HepG2 (cell line): ENCODE results near the gene ZMYM1. TPM values are rescaled to one million over a fixed set of nuclear protein-coding genes. Genes with fewer than 3 reads are reported as not detected.

ENCODE experiments used
- DNMT1 ChIP-seq: sonication (generic); formaldehyde crosslinking; IDR thresholded peaks from 2 replicates; pipeline ENCODE4 v1.5.1; 2020; ENCODE audit warnings: mild to moderate bottlenecking, missing genetic modification reagents
- GPN1 ChIP-seq: sonication (generic); formaldehyde crosslinking; IDR thresholded peaks from 2 replicates; pipeline ENCODE4 v1.5.1; 2020; ENCODE audit warnings: missing genetic modification reagents, borderline replicate concordance
- KAT8 ChIP-seq: IDR thresholded peaks from 2 replicates; pipeline ENCODE4 v1.6.1; 2016; ENCODE audit warnings: missing genetic modification reagents, missing compliant biosample characterization
- KDM5A ChIP-seq: fragments of 200-600 bp; sonication (generic); IDR thresholded peaks from 2 replicates; pipeline ENCODE4 v1.7.0; 2018; ENCODE audit warnings: antibody characterized with exemption, mild to moderate bottlenecking, low read length, borderline replicate concordance
- MEIS2 ChIP-seq: sonication (generic); formaldehyde crosslinking; IDR thresholded peaks from 2 replicates; pipeline ENCODE4 v1.9.0; 2021; ENCODE audit warnings: mild to moderate bottlenecking, missing genetic modification reagents
- MIER3 ChIP-seq: IDR thresholded peaks from 2 replicates; pipeline ENCODE4 v1.6.1; 2016; ENCODE audit warnings: missing compliant biosample characterization, borderline replicate concordance
- NPAS2 ChIP-seq: sonication (generic); formaldehyde crosslinking; IDR thresholded peaks from 2 replicates; pipeline ENCODE4 v1.8.0; 2022; ENCODE audit warnings: mild to moderate bottlenecking, missing genetic modification reagents, borderline replicate concordance
- POLR2G ChIP-seq: fragments of 200-400 bp; formaldehyde crosslinking; IDR thresholded peaks from 2 replicates; pipeline ENCODE4 v1.6.1; 2018; ENCODE audit warnings: mild to moderate bottlenecking, low read depth, low read length, moderate library complexity
- RFX3 ChIP-seq: IDR thresholded peaks from 2 replicates; pipeline ENCODE4 v1.6.1; 2016; ENCODE audit warnings: missing biosample characterization, missing genetic modification reagents
- TBX3 ChIP-seq: fragments of 450-650 bp; IDR thresholded peaks from 2 replicates; pipeline ENCODE4 v1.6.1; 2017; ENCODE audit warnings: antibody characterized with exemption, mild to moderate bottlenecking, inconsistent platforms, borderline replicate concordance
- YEATS4 ChIP-seq: sonication (generic); formaldehyde crosslinking; IDR thresholded peaks from 2 replicates; pipeline ENCODE4 v1.4.0; 2020; ENCODE audit warnings: missing genetic modification reagents, borderline replicate concordance
- ZNF124 ChIP-seq: sonication (generic); formaldehyde crosslinking; IDR thresholded peaks from 2 replicates; pipeline ENCODE4 v1.4.0; 2020; ENCODE audit warnings: missing genetic modification reagents
- ZNF350 ChIP-seq: sonication (generic); formaldehyde crosslinking; IDR thresholded peaks from 2 replicates; pipeline ENCODE4 v1.4.0; 2020; ENCODE audit warnings: mild to moderate bottlenecking, low read depth, missing genetic modification reagents, borderline replicate concordance
- ZNF652 ChIP-seq: IDR thresholded peaks from 2 replicates; pipeline ENCODE4 v1.6.1; 2016; ENCODE audit warnings: low read depth, borderline replicate concordance
- ZSCAN25 ChIP-seq: sonication (generic); formaldehyde crosslinking; IDR thresholded peaks from 2 replicates; pipeline ENCODE4 v1.8.0; 2022; ENCODE audit warnings: mild to moderate bottlenecking, missing genetic modification reagents
- polyA plus RNA-seq, 8 experiments: library from polyadenylated mRNA; depleted of rRNA in 3 of 8; stranded (reverse) in 7 of 8; unstranded in 1 of 8; fragments of >200 nt; fragmentation: Illumina TruSeq in 4 of 8; extraction: Trizol in 4 of 8; gene quantifications; 2 replicates each; pipeline versions ENCODE4 v1.2.1 to v1.2.3, GENCODE V29; 2011 to 2016; ENCODE audit warnings: low read depth in 4 of 8, missing spikeins in 1 of 8, mixed read lengths in 1 of 8; ENCODE audit not compliant: insufficient read depth in 1 of 8
- total RNA-seq, 5 experiments: library from RNA; depleted of rRNA; stranded (reverse); fragments of >200 nt; fragmentation: Illumina TruSeq; extraction: Trizol; gene quantifications; 2 replicates each; pipeline ENCODE4 v1.2.3, GENCODE V29; 2016; ENCODE audit warnings: low read depth in 1 of 5
- TF ChIP-seq, protein P1 (sequence below): sonication (generic); formaldehyde crosslinking; IDR thresholded peaks from 2 replicates; pipeline ENCODE4 v1.9.0; 2021; ENCODE audit warnings: missing genetic modification reagents, mild to moderate bottlenecking, borderline replicate concordance
- TF ChIP-seq, protein P2 (sequence below): sonication (generic); formaldehyde crosslinking; IDR thresholded peaks from 2 replicates; pipeline ENCODE4 v1.9.0; 2021; ENCODE audit warnings: mild to moderate bottlenecking, missing genetic modification reagents
- TF ChIP-seq, protein P3 (sequence below): sonication (generic); formaldehyde crosslinking; IDR thresholded peaks from 2 replicates; pipeline ENCODE4 v1.4.0; 2020; ENCODE audit warnings: mild to moderate bottlenecking, missing genetic modification reagents, borderline replicate concordance

The ZMYM1 gene
- total and polyA plus RNA-seq, 2 of the 13 experiments (the other 11 are each of a cell fraction or from before 2014, with no cell fraction given), result 10.0 to 16.2 TPM

DNA sequence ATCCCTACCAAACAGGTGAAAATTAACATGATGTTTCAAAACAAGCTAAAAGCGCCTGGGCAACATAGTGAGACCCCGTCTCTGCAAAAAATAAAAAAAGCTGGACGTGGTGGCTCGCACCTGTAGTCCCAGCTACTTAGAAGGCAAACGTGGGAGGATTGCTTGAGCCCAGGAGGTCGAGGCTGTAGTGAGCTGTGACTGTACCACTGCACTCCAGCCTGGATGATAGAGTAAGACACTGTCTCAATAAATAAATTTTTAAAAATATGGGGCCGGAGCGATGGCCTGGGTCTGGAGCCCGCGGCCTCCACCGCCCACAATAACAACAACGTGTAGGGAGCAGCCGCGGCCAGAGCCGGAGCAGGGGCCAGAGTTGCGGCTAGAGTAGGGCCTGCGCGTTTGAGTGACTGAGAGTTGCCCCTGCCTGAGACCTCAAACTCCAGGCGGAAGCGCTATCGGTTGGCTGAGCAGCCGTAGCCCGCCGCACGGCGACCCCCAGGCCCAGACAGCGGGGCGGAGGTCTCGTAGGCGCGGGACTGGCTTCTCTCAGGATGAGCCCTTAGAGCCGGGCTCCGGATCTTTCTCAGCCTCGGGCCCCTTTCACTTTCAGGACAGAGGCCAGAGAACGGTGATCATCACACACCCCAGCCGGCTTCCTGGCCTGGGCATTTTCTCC is 41.4 kb downstream of the ZMYM1 start (continued):
- TF ChIP-seq RFX3 (CRISPR knock-in tag) (no peak), ZNF652 (CRISPR knock-in tag) (no peak), ZNF124 (CRISPR knock-in tag) (no peak), ZSCAN25 (CRISPR knock-in tag) (no peak), TBX3 (no peak), MIER3 (CRISPR knock-in tag) (no peak), NPAS2 (CRISPR knock-in tag) (no peak), MEIS2 (CRISPR knock-in tag) (no peak), DNMT1 (CRISPR knock-in tag) (no peak), POLR2G (no peak), KDM5A (no peak), ZNF350 (no peak), GPN1 (CRISPR knock-in tag) (no peak), YEATS4 (CRISPR knock-in tag) (peak; percentile 52; the same call in 1 of the 2 replicates), KAT8 (CRISPR knock-in tag) (peak; percentile 52; the same call in 1 of the 2 replicates)
- TF ChIP-seq, protein P1, sequence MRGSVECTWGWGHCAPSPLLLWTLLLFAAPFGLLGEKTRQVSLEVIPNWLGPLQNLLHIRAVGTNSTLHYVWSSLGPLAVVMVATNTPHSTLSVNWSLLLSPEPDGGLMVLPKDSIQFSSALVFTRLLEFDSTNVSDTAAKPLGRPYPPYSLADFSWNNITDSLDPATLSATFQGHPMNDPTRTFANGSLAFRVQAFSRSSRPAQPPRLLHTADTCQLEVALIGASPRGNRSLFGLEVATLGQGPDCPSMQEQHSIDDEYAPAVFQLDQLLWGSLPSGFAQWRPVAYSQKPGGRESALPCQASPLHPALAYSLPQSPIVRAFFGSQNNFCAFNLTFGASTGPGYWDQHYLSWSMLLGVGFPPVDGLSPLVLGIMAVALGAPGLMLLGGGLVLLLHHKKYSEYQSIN (CRISPR knock-in tag), result no peak
- TF ChIP-seq, protein P2, sequence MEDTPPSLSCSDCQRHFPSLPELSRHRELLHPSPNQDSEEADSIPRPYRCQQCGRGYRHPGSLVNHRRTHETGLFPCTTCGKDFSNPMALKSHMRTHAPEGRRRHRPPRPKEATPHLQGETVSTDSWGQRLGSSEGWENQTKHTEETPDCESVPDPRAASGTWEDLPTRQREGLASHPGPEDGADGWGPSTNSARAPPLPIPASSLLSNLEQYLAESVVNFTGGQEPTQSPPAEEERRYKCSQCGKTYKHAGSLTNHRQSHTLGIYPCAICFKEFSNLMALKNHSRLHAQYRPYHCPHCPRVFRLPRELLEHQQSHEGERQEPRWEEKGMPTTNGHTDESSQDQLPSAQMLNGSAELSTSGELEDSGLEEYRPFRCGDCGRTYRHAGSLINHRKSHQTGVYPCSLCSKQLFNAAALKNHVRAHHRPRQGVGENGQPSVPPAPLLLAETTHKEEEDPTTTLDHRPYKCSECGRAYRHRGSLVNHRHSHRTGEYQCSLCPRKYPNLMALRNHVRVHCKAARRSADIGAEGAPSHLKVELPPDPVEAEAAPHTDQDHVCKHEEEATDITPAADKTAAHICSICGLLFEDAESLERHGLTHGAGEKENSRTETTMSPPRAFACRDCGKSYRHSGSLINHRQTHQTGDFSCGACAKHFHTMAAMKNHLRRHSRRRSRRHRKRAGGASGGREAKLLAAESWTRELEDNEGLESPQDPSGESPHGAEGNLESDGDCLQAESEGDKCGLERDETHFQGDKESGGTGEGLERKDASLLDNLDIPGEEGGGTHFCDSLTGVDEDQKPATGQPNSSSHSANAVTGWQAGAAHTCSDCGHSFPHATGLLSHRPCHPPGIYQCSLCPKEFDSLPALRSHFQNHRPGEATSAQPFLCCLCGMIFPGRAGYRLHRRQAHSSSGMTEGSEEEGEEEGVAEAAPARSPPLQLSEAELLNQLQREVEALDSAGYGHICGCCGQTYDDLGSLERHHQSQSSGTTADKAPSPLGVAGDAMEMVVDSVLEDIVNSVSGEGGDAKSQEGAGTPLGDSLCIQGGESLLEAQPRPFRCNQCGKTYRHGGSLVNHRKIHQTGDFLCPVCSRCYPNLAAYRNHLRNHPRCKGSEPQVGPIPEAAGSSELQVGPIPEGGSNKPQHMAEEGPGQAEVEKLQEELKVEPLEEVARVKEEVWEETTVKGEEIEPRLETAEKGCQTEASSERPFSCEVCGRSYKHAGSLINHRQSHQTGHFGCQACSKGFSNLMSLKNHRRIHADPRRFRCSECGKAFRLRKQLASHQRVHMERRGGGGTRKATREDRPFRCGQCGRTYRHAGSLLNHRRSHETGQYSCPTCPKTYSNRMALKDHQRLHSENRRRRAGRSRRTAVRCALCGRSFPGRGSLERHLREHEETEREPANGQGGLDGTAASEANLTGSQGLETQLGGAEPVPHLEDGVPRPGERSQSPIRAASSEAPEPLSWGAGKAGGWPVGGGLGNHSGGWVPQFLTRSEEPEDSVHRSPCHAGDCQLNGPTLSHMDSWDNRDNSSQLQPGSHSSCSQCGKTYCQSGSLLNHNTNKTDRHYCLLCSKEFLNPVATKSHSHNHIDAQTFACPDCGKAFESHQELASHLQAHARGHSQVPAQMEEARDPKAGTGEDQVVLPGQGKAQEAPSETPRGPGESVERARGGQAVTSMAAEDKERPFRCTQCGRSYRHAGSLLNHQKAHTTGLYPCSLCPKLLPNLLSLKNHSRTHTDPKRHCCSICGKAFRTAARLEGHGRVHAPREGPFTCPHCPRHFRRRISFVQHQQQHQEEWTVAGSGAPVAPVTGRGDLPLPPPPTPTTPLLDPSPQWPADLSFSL (CRISPR knock-in tag), result no peak
- TF ChIP-seq, protein P3, sequence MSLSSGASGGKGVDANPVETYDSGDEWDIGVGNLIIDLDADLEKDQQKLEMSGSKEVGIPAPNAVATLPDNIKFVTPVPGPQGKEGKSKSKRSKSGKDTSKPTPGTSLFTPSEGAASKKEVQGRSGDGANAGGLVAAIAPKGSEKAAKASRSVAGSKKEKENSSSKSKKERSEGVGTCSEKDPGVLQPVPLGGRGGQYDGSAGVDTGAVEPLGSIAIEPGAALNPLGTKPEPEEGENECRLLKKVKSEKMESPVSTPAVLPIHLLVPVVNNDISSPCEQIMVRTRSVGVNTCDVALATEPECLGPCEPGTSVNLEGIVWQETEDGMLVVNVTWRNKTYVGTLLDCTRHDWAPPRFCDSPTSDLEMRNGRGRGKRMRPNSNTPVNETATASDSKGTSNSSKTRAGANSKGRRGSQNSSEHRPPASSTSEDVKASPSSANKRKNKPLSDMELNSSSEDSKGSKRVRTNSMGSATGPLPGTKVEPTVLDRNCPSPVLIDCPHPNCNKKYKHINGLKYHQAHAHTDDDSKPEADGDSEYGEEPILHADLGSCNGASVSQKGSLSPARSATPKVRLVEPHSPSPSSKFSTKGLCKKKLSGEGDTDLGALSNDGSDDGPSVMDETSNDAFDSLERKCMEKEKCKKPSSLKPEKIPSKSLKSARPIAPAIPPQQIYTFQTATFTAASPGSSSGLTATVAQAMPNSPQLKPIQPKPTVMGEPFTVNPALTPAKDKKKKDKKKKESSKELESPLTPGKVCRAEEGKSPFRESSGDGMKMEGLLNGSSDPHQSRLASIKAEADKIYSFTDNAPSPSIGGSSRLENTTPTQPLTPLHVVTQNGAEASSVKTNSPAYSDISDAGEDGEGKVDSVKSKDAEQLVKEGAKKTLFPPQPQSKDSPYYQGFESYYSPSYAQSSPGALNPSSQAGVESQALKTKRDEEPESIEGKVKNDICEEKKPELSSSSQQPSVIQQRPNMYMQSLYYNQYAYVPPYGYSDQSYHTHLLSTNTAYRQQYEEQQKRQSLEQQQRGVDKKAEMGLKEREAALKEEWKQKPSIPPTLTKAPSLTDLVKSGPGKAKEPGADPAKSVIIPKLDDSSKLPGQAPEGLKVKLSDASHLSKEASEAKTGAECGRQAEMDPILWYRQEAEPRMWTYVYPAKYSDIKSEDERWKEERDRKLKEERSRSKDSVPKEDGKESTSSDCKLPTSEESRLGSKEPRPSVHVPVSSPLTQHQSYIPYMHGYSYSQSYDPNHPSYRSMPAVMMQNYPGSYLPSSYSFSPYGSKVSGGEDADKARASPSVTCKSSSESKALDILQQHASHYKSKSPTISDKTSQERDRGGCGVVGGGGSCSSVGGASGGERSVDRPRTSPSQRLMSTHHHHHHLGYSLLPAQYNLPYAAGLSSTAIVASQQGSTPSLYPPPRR (CRISPR knock-in tag), result no peak
